K562 (cell line): ENCODE data around the gene SSTR1.

Experiments used
- MAFF ChIP-seq: IDR thresholded peaks from 2 replicates; pipeline ENCODE4 v1.6.1; 2012; ENCODE audit warnings: low read length, improper control_type of control experiment
- POLR2A ChIP-seq: fragments of 450-650 bp; conservative IDR thresholded peaks from 2 replicates; pipeline ENCODE4 v1.6.1; 2016
- TF ChIP-seq, protein P1 (sequence below), 3 experiments: IDR thresholded peaks in 2 of 3; conservative IDR thresholded peaks in 1 of 3; 2 replicates each; pipeline ENCODE4 v1.5.1; 2011 to 2012; ENCODE audit warnings: low read length in 3 of 3, mild to moderate bottlenecking in 3 of 3, control low read depth in 2 of 3, improper control_type of control experiment in 1 of 3, inconsistent platforms in 1 of 3, low read depth in 1 of 3, mixed read lengths in 1 of 3, moderate library complexity in 1 of 3; ENCODE audit not compliant: insufficient read depth in 2 of 3
- TF ChIP-seq, protein P2 (sequence below): IDR thresholded peaks from 3 replicates; pipeline ENCODE4 v1.6.1; 2011; ENCODE audit warnings: borderline replicate concordance, mild to moderate bottlenecking, moderate library complexity; ENCODE audit not compliant: insufficient read length; ENCODE audit errors: extremely low read depth

DNA sequence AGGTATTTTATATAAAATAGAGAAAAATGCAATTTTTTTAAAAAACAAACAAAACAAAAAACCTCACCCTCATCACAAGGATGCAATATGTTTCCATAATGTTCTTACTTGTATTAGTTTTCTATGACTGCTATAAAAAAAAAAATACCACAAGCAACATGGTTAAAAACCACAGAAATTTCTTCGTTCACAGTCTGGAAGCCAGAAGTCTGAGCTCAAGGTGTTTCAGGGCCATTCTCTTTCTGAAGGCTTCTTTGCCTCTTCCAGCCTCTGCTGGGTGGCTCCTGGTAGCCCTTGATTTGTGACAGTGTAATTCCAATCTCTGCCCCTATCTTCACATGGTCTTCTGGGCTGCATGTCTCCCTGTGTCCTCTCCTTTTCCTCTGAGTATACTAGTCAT lies 21.5 kb upstream of the SSTR1 start:
- TF ChIP-seq, protein P1, sequence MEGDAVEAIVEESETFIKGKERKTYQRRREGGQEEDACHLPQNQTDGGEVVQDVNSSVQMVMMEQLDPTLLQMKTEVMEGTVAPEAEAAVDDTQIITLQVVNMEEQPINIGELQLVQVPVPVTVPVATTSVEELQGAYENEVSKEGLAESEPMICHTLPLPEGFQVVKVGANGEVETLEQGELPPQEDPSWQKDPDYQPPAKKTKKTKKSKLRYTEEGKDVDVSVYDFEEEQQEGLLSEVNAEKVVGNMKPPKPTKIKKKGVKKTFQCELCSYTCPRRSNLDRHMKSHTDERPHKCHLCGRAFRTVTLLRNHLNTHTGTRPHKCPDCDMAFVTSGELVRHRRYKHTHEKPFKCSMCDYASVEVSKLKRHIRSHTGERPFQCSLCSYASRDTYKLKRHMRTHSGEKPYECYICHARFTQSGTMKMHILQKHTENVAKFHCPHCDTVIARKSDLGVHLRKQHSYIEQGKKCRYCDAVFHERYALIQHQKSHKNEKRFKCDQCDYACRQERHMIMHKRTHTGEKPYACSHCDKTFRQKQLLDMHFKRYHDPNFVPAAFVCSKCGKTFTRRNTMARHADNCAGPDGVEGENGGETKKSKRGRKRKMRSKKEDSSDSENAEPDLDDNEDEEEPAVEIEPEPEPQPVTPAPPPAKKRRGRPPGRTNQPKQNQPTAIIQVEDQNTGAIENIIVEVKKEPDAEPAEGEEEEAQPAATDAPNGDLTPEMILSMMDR (IDR thresholded peaks at IDR 0.05 in 2 of 3, conservative IDR thresholded peaks at IDR 0.05 in 1 of 3; ENCODE audit: insufficient read depth in 2 of 3, low read depth in 1 of 3, low read length in 3 of 3): no peak
- TF ChIP-seq MAFF (no peak), POLR2A (no peak)
- TF ChIP-seq, protein P2, sequence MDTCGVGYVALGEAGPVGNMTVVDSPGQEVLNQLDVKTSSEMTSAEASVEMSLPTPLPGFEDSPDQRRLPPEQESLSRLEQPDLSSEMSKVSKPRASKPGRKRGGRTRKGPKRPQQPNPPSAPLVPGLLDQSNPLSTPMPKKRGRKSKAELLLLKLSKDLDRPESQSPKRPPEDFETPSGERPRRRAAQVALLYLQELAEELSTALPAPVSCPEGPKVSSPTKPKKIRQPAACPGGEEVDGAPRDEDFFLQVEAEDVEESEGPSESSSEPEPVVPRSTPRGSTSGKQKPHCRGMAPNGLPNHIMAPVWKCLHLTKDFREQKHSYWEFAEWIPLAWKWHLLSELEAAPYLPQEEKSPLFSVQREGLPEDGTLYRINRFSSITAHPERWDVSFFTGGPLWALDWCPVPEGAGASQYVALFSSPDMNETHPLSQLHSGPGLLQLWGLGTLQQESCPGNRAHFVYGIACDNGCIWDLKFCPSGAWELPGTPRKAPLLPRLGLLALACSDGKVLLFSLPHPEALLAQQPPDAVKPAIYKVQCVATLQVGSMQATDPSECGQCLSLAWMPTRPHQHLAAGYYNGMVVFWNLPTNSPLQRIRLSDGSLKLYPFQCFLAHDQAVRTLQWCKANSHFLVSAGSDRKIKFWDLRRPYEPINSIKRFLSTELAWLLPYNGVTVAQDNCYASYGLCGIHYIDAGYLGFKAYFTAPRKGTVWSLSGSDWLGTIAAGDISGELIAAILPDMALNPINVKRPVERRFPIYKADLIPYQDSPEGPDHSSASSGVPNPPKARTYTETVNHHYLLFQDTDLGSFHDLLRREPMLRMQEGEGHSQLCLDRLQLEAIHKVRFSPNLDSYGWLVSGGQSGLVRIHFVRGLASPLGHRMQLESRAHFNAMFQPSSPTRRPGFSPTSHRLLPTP: no peak
